Measurements from ENCODE around the gene HTR1E.
"Not testable (repeated sequence)": the region's sequence is repeated elsewhere in the genome, so short reads cannot be mapped to it uniquely, and the experiment has no call there.

HTR1E gene

DNA sequence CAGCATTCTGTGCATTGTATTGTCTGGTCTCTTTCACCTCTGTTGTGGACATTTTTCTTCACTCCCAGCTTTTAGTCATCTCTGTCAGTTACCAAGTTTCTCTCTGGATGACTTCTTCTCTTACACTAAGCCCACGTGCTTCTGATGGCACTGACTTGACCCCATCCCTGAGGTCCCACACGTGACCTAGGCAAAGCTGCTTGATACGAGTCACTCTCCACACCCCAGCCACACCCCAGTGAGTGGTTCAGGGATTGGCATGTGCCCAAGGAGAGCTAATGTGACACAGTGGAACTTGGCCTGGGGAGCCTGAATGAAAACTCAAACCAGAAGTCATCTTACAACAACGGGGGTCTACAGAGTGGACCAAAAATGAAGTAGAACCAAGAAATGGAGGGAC is 32.2 kb downstream of the HTR1E start:
- no peaks in the 10 kb centered on the region for H3K27me3 ChIP-seq (ENCODE audit: control insufficient read depth in 2 of 2, insufficient read depth in 2 of 2, low read length in 2 of 2)
- H3K9me3 ChIP-seq (ENCODE audit: control insufficient read depth in 2 of 2, low read length in 2 of 2) = no peaks in the 10 kb centered on the region
- no peaks in the 10 kb centered on the region for H3K4me1 ChIP-seq (ENCODE audit: control insufficient read depth in 2 of 2, insufficient read depth in 2 of 2, low read length in 2 of 2)
- H3K27ac ChIP-seq (ENCODE audit: low read depth in 2 of 2, low read length in 2 of 2) = no peak overlapping the region
- no peak overlapping the region for H3K9ac ChIP-seq (ENCODE audit: low read depth in 1 of 2, low read length in 2 of 2)
- no peaks in the 10 kb centered on the region for H3K36me3 ChIP-seq (ENCODE audit: control insufficient read depth in 2 of 2, insufficient read depth in 2 of 2, low read length in 2 of 2)
- no peak overlapping the region for H3K4me3 ChIP-seq (ENCODE audit: low read length in 2 of 2)

DNA sequence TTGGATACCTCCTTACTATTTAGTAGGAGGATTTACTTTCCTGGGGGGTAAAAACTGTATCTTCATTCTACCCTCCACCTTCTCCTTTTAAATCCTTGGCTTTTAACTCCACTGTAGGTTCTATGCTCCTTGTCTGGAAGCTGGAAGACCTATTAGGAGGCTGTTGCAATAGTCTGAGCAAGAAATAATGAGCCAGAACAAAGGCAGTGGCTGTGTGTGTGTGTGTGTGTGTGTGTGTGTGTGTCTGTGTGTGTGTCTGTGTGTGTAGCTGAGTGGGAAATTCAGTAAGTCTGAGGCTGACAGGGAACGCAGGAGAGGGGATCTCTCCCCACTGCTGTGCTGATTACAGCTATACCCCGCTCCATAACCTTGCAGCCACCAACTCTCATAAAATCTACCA is 35.8 kb downstream of the HTR1E start:
- Histone ChIP-seq H3K27me3 (ENCODE audit: control insufficient read depth in 2 of 2, insufficient read depth in 2 of 2, low read length in 2 of 2) (no peaks in the 10 kb centered on the region), H3K9me3 (ENCODE audit: control insufficient read depth in 2 of 2, low read length in 2 of 2) (no peaks in the 10 kb centered on the region), H3K4me1 (ENCODE audit: control insufficient read depth in 2 of 2, insufficient read depth in 2 of 2, low read length in 2 of 2) (no peaks in the 10 kb centered on the region), H3K36me3 (ENCODE audit: control insufficient read depth in 2 of 2, insufficient read depth in 2 of 2, low read length in 2 of 2) (no peaks in the 10 kb centered on the region), H3K9ac (ENCODE audit: low read depth in 1 of 2, low read length in 2 of 2) (no peak overlapping the region), H3K27ac (ENCODE audit: low read depth in 2 of 2, low read length in 2 of 2) (no peak overlapping the region), H3K4me3 (ENCODE audit: low read length in 2 of 2) (no peak overlapping the region)

GRCh38 chr6:86978251-86978650 is 40.9 kb downstream of the HTR1E start:
- Histone ChIP-seq H3K36me3 (ENCODE audit: control insufficient read depth in 2 of 2, insufficient read depth in 2 of 2, low read length in 2 of 2) (no peaks in the 10 kb centered on the region), H3K9ac (ENCODE audit: low read depth in 1 of 2, low read length in 2 of 2) (no peak overlapping the region), H3K4me3 (ENCODE audit: low read length in 2 of 2) (no peak overlapping the region), H3K27ac (ENCODE audit: low read depth in 2 of 2, low read length in 2 of 2) (no peak overlapping the region), H3K4me1 (ENCODE audit: control insufficient read depth in 2 of 2, insufficient read depth in 2 of 2, low read length in 2 of 2) (no peaks in the 10 kb centered on the region), H3K27me3 (ENCODE audit: control insufficient read depth in 2 of 2, insufficient read depth in 2 of 2, low read length in 2 of 2) (no peaks in the 10 kb centered on the region), H3K9me3 (ENCODE audit: control insufficient read depth in 2 of 2, low read length in 2 of 2) (no peaks in the 10 kb centered on the region)

GRCh38 chr6:87001494-87001893 is 64.2 kb downstream of the HTR1E start:
- Histone ChIP-seq H3K4me3 (ENCODE audit: low read length in 2 of 2) (no peak overlapping the region), H3K9me3 (ENCODE audit: control insufficient read depth in 2 of 2, low read length in 2 of 2) (no peaks in the 10 kb centered on the region), H3K9ac (ENCODE audit: low read depth in 1 of 2, low read length in 2 of 2) (no peak overlapping the region), H3K36me3 (ENCODE audit: control insufficient read depth in 2 of 2, insufficient read depth in 2 of 2, low read length in 2 of 2) (no peaks in the 10 kb centered on the region), H3K27ac (ENCODE audit: low read depth in 2 of 2, low read length in 2 of 2) (no peak overlapping the region), H3K27me3 (ENCODE audit: control insufficient read depth in 2 of 2, insufficient read depth in 2 of 2, low read length in 2 of 2) (no peaks in the 10 kb centered on the region), H3K4me1 (ENCODE audit: control insufficient read depth in 2 of 2, insufficient read depth in 2 of 2, low read length in 2 of 2) (no peaks in the 10 kb centered on the region)

DNA sequence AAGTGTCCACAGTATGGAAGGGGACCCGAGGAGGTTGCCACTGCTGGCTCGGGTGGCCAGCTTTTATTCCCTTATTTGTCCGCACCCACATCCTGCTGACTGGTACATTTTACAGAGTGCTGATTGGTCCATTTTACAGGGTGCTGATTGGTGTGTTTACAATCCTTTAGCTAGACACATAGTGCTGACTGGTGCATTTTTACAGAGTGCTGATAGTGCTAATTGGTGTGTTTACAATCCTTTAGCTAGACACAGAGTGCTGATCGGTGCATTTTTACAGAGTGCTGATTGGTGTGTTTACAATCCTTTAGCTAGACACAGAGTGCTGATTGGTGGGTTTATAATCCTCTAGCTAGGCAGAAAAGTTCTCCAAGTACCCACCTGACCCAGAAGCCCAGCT is 65.1 kb downstream of the HTR1E start:
- H3K27ac ChIP-seq (ENCODE audit: low read depth in 2 of 2, low read length in 2 of 2); H3K36me3 ChIP-seq (ENCODE audit: control insufficient read depth in 2 of 2, insufficient read depth in 2 of 2, low read length in 2 of 2); H3K27me3 ChIP-seq (ENCODE audit: control insufficient read depth in 2 of 2, insufficient read depth in 2 of 2, low read length in 2 of 2): not testable (repeated sequence)

GRCh38 chr6:87006541-87006940 is 69.2 kb downstream of the HTR1E start:
- not testable (repeated sequence) for H3K9me3 ChIP-seq (ENCODE audit: control insufficient read depth in 2 of 2, low read length in 2 of 2); H3K36me3 ChIP-seq (ENCODE audit: control insufficient read depth in 2 of 2, insufficient read depth in 2 of 2, low read length in 2 of 2); H3K27ac ChIP-seq (ENCODE audit: low read depth in 2 of 2, low read length in 2 of 2); H3K9ac ChIP-seq (ENCODE audit: low read depth in 1 of 2, low read length in 2 of 2); H3K27me3 ChIP-seq (ENCODE audit: control insufficient read depth in 2 of 2, insufficient read depth in 2 of 2, low read length in 2 of 2); H3K4me1 ChIP-seq (ENCODE audit: control insufficient read depth in 2 of 2, insufficient read depth in 2 of 2, low read length in 2 of 2); H3K4me3 ChIP-seq (ENCODE audit: low read length in 2 of 2)

More for the DNA sequence above, 65.1 kb downstream of the HTR1E start:
- H3K4me1 ChIP-seq (ENCODE audit: control insufficient read depth in 2 of 2, insufficient read depth in 2 of 2, low read length in 2 of 2); H3K9me3 ChIP-seq (ENCODE audit: control insufficient read depth in 2 of 2, low read length in 2 of 2); H3K9ac ChIP-seq (ENCODE audit: low read depth in 1 of 2, low read length in 2 of 2); H3K4me3 ChIP-seq (ENCODE audit: low read length in 2 of 2): not testable (repeated sequence)

GRCh38 chr6:87009581-87009980 is 72.3 kb downstream of the HTR1E start:
- not testable (repeated sequence) for H3K4me3 ChIP-seq (ENCODE audit: low read length in 2 of 2); H3K27ac ChIP-seq (ENCODE audit: low read depth in 2 of 2, low read length in 2 of 2); H3K36me3 ChIP-seq (ENCODE audit: control insufficient read depth in 2 of 2, insufficient read depth in 2 of 2, low read length in 2 of 2); H3K27me3 ChIP-seq (ENCODE audit: control insufficient read depth in 2 of 2, insufficient read depth in 2 of 2, low read length in 2 of 2); H3K9ac ChIP-seq (ENCODE audit: low read depth in 1 of 2, low read length in 2 of 2); H3K4me1 ChIP-seq (ENCODE audit: control insufficient read depth in 2 of 2, insufficient read depth in 2 of 2, low read length in 2 of 2); H3K9me3 ChIP-seq (ENCODE audit: control insufficient read depth in 2 of 2, low read length in 2 of 2)

DNA sequence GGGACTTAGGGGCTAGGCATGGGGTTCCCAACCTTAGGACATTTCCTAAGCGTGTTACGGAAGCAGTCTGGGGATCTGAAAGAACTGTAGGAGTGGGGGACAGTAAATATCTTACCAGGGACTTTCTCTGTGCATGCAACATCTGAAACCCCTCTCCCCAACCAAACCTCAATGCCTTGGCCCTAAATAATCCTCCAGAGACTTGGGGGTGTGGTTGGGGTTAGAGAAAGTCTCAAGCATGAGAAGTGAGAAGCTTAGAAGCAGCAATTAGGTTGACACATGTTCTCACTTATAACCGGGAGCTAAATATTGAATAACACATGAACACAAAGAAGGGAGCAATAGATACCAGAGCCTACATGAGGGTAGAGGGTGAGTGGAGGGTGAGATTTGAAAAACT is 74.7 kb downstream of the HTR1E start:
- no peaks in the 10 kb centered on the region for H3K9me3 ChIP-seq (ENCODE audit: control insufficient read depth in 2 of 2, low read length in 2 of 2)
- no peak overlapping the region for H3K27ac ChIP-seq (ENCODE audit: low read depth in 2 of 2, low read length in 2 of 2)
- no peak overlapping the region for H3K4me3 ChIP-seq (ENCODE audit: low read length in 2 of 2)
- no peaks in the 10 kb centered on the region for H3K4me1 ChIP-seq (ENCODE audit: control insufficient read depth in 2 of 2, insufficient read depth in 2 of 2, low read length in 2 of 2)
- H3K27me3 ChIP-seq (ENCODE audit: control insufficient read depth in 2 of 2, insufficient read depth in 2 of 2, low read length in 2 of 2) = no peaks in the 10 kb centered on the region
- H3K36me3 ChIP-seq (ENCODE audit: control insufficient read depth in 2 of 2, insufficient read depth in 2 of 2, low read length in 2 of 2) = no peaks in the 10 kb centered on the region
- no peak overlapping the region for H3K9ac ChIP-seq (ENCODE audit: low read depth in 1 of 2, low read length in 2 of 2)

DNA sequence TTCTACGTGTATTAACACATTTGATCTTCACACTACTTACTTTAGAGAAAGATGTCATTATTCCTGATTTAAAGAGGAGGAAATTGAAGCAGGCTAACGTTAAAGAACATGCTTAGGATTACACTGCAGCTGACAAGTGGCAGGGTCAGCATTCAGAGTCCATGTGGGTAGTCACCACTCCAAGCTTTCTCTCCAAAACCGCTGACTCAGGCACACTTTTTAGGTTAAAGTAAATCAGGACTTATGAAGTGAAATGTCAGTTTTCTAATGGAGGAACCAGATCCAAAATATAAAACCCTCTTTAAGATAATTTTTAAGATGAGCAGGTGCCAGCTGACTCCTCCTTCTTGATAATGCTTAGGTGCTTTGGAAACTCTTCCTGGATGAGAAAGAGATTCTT is 75.4 kb downstream of the HTR1E start:
- Histone ChIP-seq H3K9ac (ENCODE audit: low read depth in 1 of 2, low read length in 2 of 2) (no peak overlapping the region), H3K27ac (ENCODE audit: low read depth in 2 of 2, low read length in 2 of 2) (no peak overlapping the region), H3K9me3 (ENCODE audit: control insufficient read depth in 2 of 2, low read length in 2 of 2) (no peaks in the 10 kb centered on the region)

DNA sequence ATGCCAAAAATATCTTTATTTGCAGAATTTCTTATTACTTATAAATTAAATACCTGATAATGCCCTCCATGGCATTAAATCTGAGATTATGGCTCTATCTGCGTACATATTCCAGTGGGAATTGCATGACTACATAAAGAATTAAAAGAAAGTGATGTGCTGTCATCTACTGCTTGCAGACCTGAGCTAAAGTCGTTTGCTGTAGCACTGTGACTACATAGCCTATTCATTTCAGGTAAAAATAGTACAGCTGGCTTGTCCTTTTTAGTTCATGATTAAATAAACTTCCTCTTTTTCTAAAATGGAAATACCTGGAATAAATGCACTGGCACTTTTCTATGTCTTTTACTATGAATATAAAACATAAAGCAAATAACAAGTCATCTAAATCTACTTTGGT is 79.4 kb downstream of the HTR1E start:
- H3K9ac ChIP-seq (ENCODE audit: low read depth in 1 of 2, low read length in 2 of 2) = no peak overlapping the region
- no peak overlapping the region for H3K27ac ChIP-seq (ENCODE audit: low read depth in 2 of 2, low read length in 2 of 2)
- no peaks in the 10 kb centered on the region for H3K27me3 ChIP-seq (ENCODE audit: control insufficient read depth in 2 of 2, insufficient read depth in 2 of 2, low read length in 2 of 2)
- no peaks in the 10 kb centered on the region for H3K36me3 ChIP-seq (ENCODE audit: control insufficient read depth in 2 of 2, insufficient read depth in 2 of 2, low read length in 2 of 2)
- no peaks in the 10 kb centered on the region for H3K9me3 ChIP-seq (ENCODE audit: control insufficient read depth in 2 of 2, low read length in 2 of 2)
- H3K4me3 ChIP-seq (ENCODE audit: low read length in 2 of 2) = no peak overlapping the region
- H3K4me1 ChIP-seq (ENCODE audit: control insufficient read depth in 2 of 2, insufficient read depth in 2 of 2, low read length in 2 of 2) = no peaks in the 10 kb centered on the region

More for the DNA sequence above, 75.4 kb downstream of the HTR1E start:
- H3K27me3 ChIP-seq (ENCODE audit: control insufficient read depth in 2 of 2, insufficient read depth in 2 of 2, low read length in 2 of 2) = no peaks in the 10 kb centered on the region
- H3K36me3 ChIP-seq (ENCODE audit: control insufficient read depth in 2 of 2, insufficient read depth in 2 of 2, low read length in 2 of 2) = no peaks in the 10 kb centered on the region
- H3K4me3 ChIP-seq (ENCODE audit: low read length in 2 of 2) = no peak overlapping the region
- H3K4me1 ChIP-seq (ENCODE audit: control insufficient read depth in 2 of 2, insufficient read depth in 2 of 2, low read length in 2 of 2) = no peaks in the 10 kb centered on the region

DNA sequence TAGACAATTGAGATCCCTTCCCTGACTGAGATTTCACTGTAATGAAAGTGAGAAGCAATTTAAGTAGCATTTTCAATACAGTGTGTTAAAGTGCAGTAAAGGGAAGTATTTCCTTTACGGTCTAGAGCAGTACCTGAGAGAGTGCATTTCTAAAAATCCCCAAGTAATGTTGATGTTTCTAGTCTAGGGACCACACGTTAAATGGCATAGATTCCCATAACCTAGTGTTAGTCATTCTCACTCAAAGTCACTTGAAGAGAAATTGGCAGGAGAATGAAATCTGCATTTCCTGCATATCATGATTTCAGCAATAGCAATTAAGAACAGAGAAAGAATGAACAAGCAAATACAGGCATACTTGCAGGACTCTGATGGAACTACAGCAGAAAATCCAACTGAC is 89.7 kb downstream of the HTR1E start:
- Histone ChIP-seq H3K36me3 (ENCODE audit: control insufficient read depth in 2 of 2, insufficient read depth in 2 of 2, low read length in 2 of 2) (no peaks in the 10 kb centered on the region), H3K4me1 (ENCODE audit: control insufficient read depth in 2 of 2, insufficient read depth in 2 of 2, low read length in 2 of 2) (no peaks in the 10 kb centered on the region), H3K27me3 (ENCODE audit: control insufficient read depth in 2 of 2, insufficient read depth in 2 of 2, low read length in 2 of 2) (no peaks in the 10 kb centered on the region), H3K27ac (ENCODE audit: low read depth in 2 of 2, low read length in 2 of 2) (no peak overlapping the region), H3K9ac (ENCODE audit: low read depth in 1 of 2, low read length in 2 of 2) (no peak overlapping the region), H3K9me3 (ENCODE audit: control insufficient read depth in 2 of 2, low read length in 2 of 2) (no peaks in the 10 kb centered on the region), H3K4me3 (ENCODE audit: low read length in 2 of 2) (no peak overlapping the region)

Measured in mucosa of rectum (tissue), 2 donors.